LNCaP clone FGC (cell line): Measurements from ENCODE around the gene RELA.

Experiments
- DNase-seq: peaks from one replicate; pipeline ENCODE4 v3.0.0-alpha.2; 2011; ENCODE audit warnings: low read depth
- H3K4me3 ChIP-seq: 2 replicates; pipeline ENCODE4 v1.5.1; 2011; ENCODE audit warnings: mild to moderate bottlenecking, low read depth, low read length, control low read depth
- CTCF ChIP-seq: IDR thresholded peaks from 2 replicates; pipeline ENCODE4 v1.5.1; 2012; ENCODE audit warnings: mild to moderate bottlenecking; ENCODE audit not compliant: control insufficient read depth, insufficient read depth; ENCODE audit errors: extremely low read depth

Gene RELA

GRCh38 chr11:65634440-65634839 lies 28.3 kb downstream of the RELA start:
- H3K4me3 ChIP-seq: no peak overlapping the region
- no peak for DNase-seq
- no peak for TF ChIP-seq CTCF

DNA sequence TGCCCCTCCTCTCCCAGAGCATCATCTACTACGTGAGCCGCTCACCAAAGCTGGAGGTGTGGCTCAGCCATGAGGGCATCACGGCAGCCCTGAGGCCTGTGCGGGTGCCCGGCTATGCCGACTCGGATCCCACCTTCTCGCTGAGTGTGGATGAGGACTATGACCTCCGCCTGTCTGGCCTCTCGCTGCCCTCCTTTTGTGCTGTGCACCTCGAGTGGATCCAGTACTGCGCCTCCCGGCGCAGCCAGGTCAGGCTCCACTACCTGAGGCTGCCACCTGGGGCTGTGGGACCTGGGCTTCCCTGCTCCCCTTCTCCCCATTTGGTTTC lies 28.6 kb downstream of the RELA start:
- no peak for DNase-seq
- no peak overlapping the region for H3K4me3 ChIP-seq
- no peak for TF ChIP-seq CTCF

DNA sequence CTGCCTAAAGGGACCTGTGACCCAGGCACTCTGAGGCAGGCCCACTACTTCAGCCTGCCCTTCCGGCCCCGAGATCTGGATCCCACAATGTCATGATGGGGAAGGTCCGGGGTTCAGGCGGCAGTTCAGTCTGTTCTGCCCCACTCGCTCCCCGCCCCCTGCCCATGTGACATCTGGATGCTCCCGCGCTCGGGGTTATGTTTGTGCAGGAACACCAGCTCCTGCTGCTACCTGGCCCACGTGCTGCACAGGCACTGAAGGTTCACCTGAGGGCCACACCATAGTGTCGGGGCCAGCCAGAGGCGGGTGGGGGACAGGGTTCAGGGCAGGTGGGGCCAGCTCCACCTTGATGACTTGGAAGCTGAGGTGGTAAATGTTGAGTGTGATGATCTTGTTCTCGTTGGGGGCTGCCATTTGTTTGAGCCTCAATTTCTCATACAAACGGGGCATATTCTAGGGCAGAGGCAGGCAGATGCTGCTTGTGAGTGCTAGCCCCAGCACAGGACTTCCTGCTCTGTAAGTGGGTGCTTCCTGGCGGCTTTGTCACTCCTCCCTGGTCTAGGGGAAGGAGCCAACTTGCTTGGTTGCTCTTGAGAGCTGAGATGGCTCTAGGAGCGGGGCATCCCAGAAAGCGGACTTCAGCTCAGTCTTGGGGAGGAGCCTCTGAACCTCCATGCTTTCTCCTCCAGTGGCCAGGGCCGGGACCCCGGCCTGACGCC lies 29.2 kb downstream of the RELA start:
- no peak overlapping the region for H3K4me3 ChIP-seq
- DNase-seq: no peak
- no peak for TF ChIP-seq CTCF

GRCh38 chr11:65630215-65630614 lies 32.5 kb downstream of the RELA start:
- TF ChIP-seq CTCF: no peak
- no peak for DNase-seq
- H3K4me3 ChIP-seq: no peak overlapping the region

DNA sequence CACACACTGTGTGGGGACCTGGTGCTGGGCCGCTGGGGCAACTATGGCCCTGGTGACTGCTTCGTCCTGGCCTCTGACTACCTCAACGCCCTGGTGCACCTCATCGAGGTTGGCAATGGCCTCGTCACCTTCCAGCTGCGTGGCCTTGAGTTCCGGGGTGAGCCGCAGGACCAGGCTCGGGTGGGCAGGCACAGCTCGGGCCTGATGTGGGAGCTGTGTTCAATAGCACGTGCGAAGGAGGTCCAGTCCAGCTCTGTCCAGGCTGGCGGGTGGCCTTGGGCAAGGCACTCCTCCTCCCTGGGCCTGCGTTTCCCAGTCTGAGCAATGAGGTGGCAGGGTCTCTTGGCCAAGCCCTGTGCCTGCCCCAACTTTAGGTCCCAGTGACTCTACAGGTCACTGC lies 33.1 kb downstream of the RELA start:
- no peak overlapping the region for H3K4me3 ChIP-seq
- TF ChIP-seq CTCF: no peak
- no peak for DNase-seq

GRCh38 chr11:65627202-65627601 lies 35.5 kb downstream of the RELA start:
- no peak for TF ChIP-seq CTCF
- no peak for DNase-seq
- no peak overlapping the region for H3K4me3 ChIP-seq
